HUES48 (cell line): ENCODE results near the gene POLH.

Experiments
- H3K27ac ChIP-seq: one replicate; pipeline ENCODE4 v1.7.0; 2013; ENCODE audit warnings: low read depth, low read length, inconsistent platforms
- H3K27me3 ChIP-seq: 2 replicates; pipeline ENCODE4 v1.6.1; 2013; ENCODE audit warnings: mild to moderate bottlenecking, low read length; ENCODE audit not compliant: control insufficient read depth, insufficient read depth
- H3K36me3 ChIP-seq: 2 replicates; pipeline ENCODE4 v1.6.1; 2013; ENCODE audit warnings: low read length; ENCODE audit not compliant: control insufficient read depth, insufficient read depth
- H3K4me1 ChIP-seq: 2 replicates; pipeline ENCODE4 v1.6.1; 2013; ENCODE audit warnings: mild to moderate bottlenecking, low read length; ENCODE audit not compliant: control insufficient read depth, insufficient read depth
- H3K4me3 ChIP-seq: 2 replicates; pipeline ENCODE4 v1.5.1; 2013; ENCODE audit warnings: mild to moderate bottlenecking, low read depth, low read length
- H3K9ac ChIP-seq: 2 replicates; pipeline ENCODE4 v1.6.1; 2013; ENCODE audit warnings: mild to moderate bottlenecking, low read depth, low read length, moderate library complexity
- H3K9me3 ChIP-seq: 2 replicates; pipeline ENCODE4 v1.6.1; 2013; ENCODE audit warnings: low read length; ENCODE audit not compliant: control insufficient read depth, insufficient read depth

Gene POLH

GRCh38 chr6:43606019-43606418 lies 30.0 kb downstream of the POLH start:
- Histone ChIP-seq H3K9me3 (no peaks in the 10 kb centered on the region), H3K4me3 (no peak overlapping the region), H3K4me1 (no peaks in the 10 kb centered on the region), H3K36me3 (peaks cover 45% of the 10 kb centered on the region), H3K27ac (no peak overlapping the region), H3K27me3 (no peaks in the 10 kb centered on the region), H3K9ac (no peak overlapping the region)

- H3K4me3 ChIP-seq, result no peak overlapping the region
- peaks cover 53% of the 10 kb centered on the region for H3K36me3 ChIP-seq
- H3K27me3 ChIP-seq, result no peaks in the 10 kb centered on the region
- H3K4me1 ChIP-seq, result no peaks in the 10 kb centered on the region
- no peak overlapping the region for H3K9ac ChIP-seq
- no peak overlapping the region for H3K27ac ChIP-seq
- H3K9me3 ChIP-seq, result no peaks in the 10 kb centered on the region
These were observed 32.4 kb downstream of the POLH start for GRCh38 chr6:43608310-43608763.

- H3K36me3 ChIP-seq, result peaks cover 53% of the 10 kb centered on the region
- no peak overlapping the region for H3K9ac ChIP-seq
These were observed 32.8 kb downstream of the POLH start for GRCh38 chr6:43608807-43609206.

GRCh38 chr6:43609402-43609801 lies 33.4 kb downstream of the POLH start:
- H3K4me3 ChIP-seq, result no peak overlapping the region
- H3K9me3 ChIP-seq, result no peaks in the 10 kb centered on the region
- H3K4me1 ChIP-seq, result no peaks in the 10 kb centered on the region
- H3K9ac ChIP-seq, result no peak overlapping the region
- H3K36me3 ChIP-seq, result peaks cover 54% of the 10 kb centered on the region
- no peaks in the 10 kb centered on the region for H3K27me3 ChIP-seq
- H3K27ac ChIP-seq, result no peak overlapping the region

More at GRCh38 chr6:43608807-43609206, 32.8 kb downstream of the POLH start:
- no peak overlapping the region for H3K4me3 ChIP-seq
- H3K27ac ChIP-seq, result no peak overlapping the region
- no peaks in the 10 kb centered on the region for H3K27me3 ChIP-seq
- no peaks in the 10 kb centered on the region for H3K4me1 ChIP-seq
- H3K9me3 ChIP-seq, result no peaks in the 10 kb centered on the region

- Histone ChIP-seq H3K4me1 (no peaks in the 10 kb centered on the region), H3K9ac (no peak overlapping the region), H3K36me3 (peaks cover 50% of the 10 kb centered on the region), H3K4me3 (no peak overlapping the region), H3K27me3 (no peaks in the 10 kb centered on the region), H3K27ac (no peak overlapping the region), H3K9me3 (no peaks in the 10 kb centered on the region)
These were observed 34.4 kb downstream of the POLH start for GRCh38 chr6:43610431-43610830.

- H3K27me3 ChIP-seq, result no peaks in the 10 kb centered on the region
- H3K27ac ChIP-seq, result no peak overlapping the region
- H3K36me3 ChIP-seq, result peaks cover 43% of the 10 kb centered on the region
- no peak overlapping the region for H3K4me3 ChIP-seq
- H3K9me3 ChIP-seq, result no peaks in the 10 kb centered on the region
- no peak overlapping the region for H3K9ac ChIP-seq
- no peaks in the 10 kb centered on the region for H3K4me1 ChIP-seq
These were observed 37.9 kb downstream of the POLH start for GRCh38 chr6:43613721-43614395.

- H3K4me1 ChIP-seq, result no peaks in the 10 kb centered on the region
- no peak overlapping the region for H3K9ac ChIP-seq
- H3K9me3 ChIP-seq, result no peaks in the 10 kb centered on the region
- peaks cover 45% of the 10 kb centered on the region for H3K36me3 ChIP-seq
- H3K4me3 ChIP-seq, result no peak overlapping the region
- no peaks in the 10 kb centered on the region for H3K27me3 ChIP-seq
- H3K27ac ChIP-seq, result no peak overlapping the region
These were observed 38.4 kb downstream of the POLH start for GRCh38 chr6:43614396-43614730.

- Histone ChIP-seq H3K36me3 (peaks cover 51% of the 10 kb centered on the region), H3K27ac (no peak overlapping the region), H3K9ac (no peak overlapping the region)
These were observed 40.9 kb downstream of the POLH start for GRCh38 chr6:43616725-43617472.

GRCh38 chr6:43621078-43621835 lies 45.3 kb downstream of the POLH start:
- no peak overlapping the region for H3K4me3 ChIP-seq
- H3K27me3 ChIP-seq, result no peaks in the 10 kb centered on the region
- no peaks in the 10 kb centered on the region for H3K4me1 ChIP-seq
- H3K9me3 ChIP-seq, result no peaks in the 10 kb centered on the region
- no peak overlapping the region for H3K9ac ChIP-seq
- H3K36me3 ChIP-seq, result peaks cover 72% of the 10 kb centered on the region
- no peak overlapping the region for H3K27ac ChIP-seq

More at GRCh38 chr6:43616725-43617472, 40.9 kb downstream of the POLH start:
- no peak overlapping the region for H3K4me3 ChIP-seq
- no peaks in the 10 kb centered on the region for H3K27me3 ChIP-seq
- H3K4me1 ChIP-seq, result no peaks in the 10 kb centered on the region
- H3K9me3 ChIP-seq, result no peaks in the 10 kb centered on the region

- no peaks in the 10 kb centered on the region for H3K4me1 ChIP-seq
- H3K27me3 ChIP-seq, result no peaks in the 10 kb centered on the region
- no peaks in the 10 kb centered on the region for H3K9me3 ChIP-seq
- H3K4me3 ChIP-seq, result no peak overlapping the region
- H3K27ac ChIP-seq, result no peak overlapping the region
- H3K9ac ChIP-seq, result no peak overlapping the region
- peaks cover 76% of the 10 kb centered on the region for H3K36me3 ChIP-seq
These were observed 45.8 kb downstream of the POLH start for GRCh38 chr6:43621836-43622180.

- H3K36me3 ChIP-seq, result peaks cover 83% of the 10 kb centered on the region
These were observed 46.6 kb downstream of the POLH start for GRCh38 chr6:43622541-43622940.

More at GRCh38 chr6:43622541-43622940, 46.6 kb downstream of the POLH start:
- Histone ChIP-seq H3K9me3 (no peaks in the 10 kb centered on the region), H3K27ac (no peak overlapping the region), H3K9ac (no peak overlapping the region), H3K4me3 (no peak overlapping the region), H3K4me1 (no peaks in the 10 kb centered on the region), H3K27me3 (no peaks in the 10 kb centered on the region)
